HEK293 (cell line): Measurements from ENCODE around the gene TSC22D3.

Experiments used
- CTCF ChIA-PET: fragments of 350-600 bp; formaldehyde crosslinking; extraction: SDS; loops from one replicate; lab custom pipeline; 2021; ENCODE audit warnings: antibody characterized with exemption; lab: Yijun Ruan, JAX
- POLR2A ChIA-PET: fragments of 300-600 bp; formaldehyde crosslinking; extraction: SDS; loops from one replicate; lab custom pipeline; 2020; ENCODE audit warnings: antibody characterized with exemption, inconsistent platforms; lab: Yijun Ruan, JAX
- H3K27ac ChIP-seq: fragments of 200-500 bp; sonication (Bioruptor generic); 2 replicates; pipeline ENCODE4 v1.5.1; 2014; ENCODE audit warnings: low read depth, low read length, control low read depth, inconsistent platforms; ENCODE audit errors: extremely low read depth
- H3K36me3 ChIP-seq, 2 experiments: fragments of 200-500 bp in 1 of 2; sonication (Bioruptor generic) in 1 of 2; 1 replicate in 1 of 2; 2 replicates in 1 of 2; pipeline ENCODE4 v1.5.1; 2014 to 2017; ENCODE audit warnings: inconsistent platforms in 2 of 2, low read length in 2 of 2; ENCODE audit not compliant: control insufficient read depth in 2 of 2, insufficient read depth in 1 of 2
- H3K4me1 ChIP-seq: fragments of 200-500 bp; sonication (Bioruptor generic); 2 replicates; pipeline ENCODE4 v1.5.1; 2014; ENCODE audit warnings: mild to moderate bottlenecking, low read length, inconsistent platforms; ENCODE audit not compliant: control insufficient read depth, insufficient read depth
- H3K4me3 ChIP-seq: 2 replicates; pipeline ENCODE4 v1.5.1; 2011; ENCODE audit warnings: low read depth, mild to moderate bottlenecking, control low read depth, low read length, moderate library complexity
- H3K9me3 ChIP-seq: fragments of 200-500 bp; sonication (Bioruptor generic); 2 replicates; pipeline ENCODE4 v1.5.1; 2014; ENCODE audit warnings: low read depth, low read length, inconsistent platforms; ENCODE audit not compliant: control insufficient read depth, insufficient read depth
- GLI4 ChIP-seq: fragments of 450-650 bp; formaldehyde crosslinking; IDR thresholded peaks from 2 replicates; pipeline ENCODE4 v1.5.1; 2016; ENCODE audit warnings: missing biosample characterization, missing genetic modification characterization
- GLIS1 ChIP-seq: fragments of 450-650 bp; formaldehyde crosslinking; IDR thresholded peaks from 2 replicates; pipeline ENCODE4 v1.5.1; 2016; ENCODE audit warnings: missing biosample characterization, missing genetic modification characterization
- MEIS1 ChIP-seq: sonication (generic); formaldehyde crosslinking; IDR thresholded peaks from 2 replicates; pipeline ENCODE4 v1.8.1; 2022; ENCODE audit warnings: missing genetic modification reagents, mild to moderate bottlenecking, borderline replicate concordance
- MZF1 ChIP-seq: fragments of 450-650 bp; formaldehyde crosslinking; IDR thresholded peaks from 2 replicates; pipeline ENCODE4 v1.5.1; 2017; ENCODE audit warnings: missing biosample characterization, missing genetic modification characterization, borderline replicate concordance
- PRDM1 ChIP-seq: fragments of 450-650 bp; formaldehyde crosslinking; IDR thresholded peaks from 2 replicates; pipeline ENCODE4; 2016; ENCODE audit warnings: missing biosample characterization, missing genetic modification characterization
- ZBTB1 ChIP-seq: fragments of 450-650 bp; formaldehyde crosslinking; IDR thresholded peaks from 2 replicates; pipeline ENCODE4 v1.5.1; 2016; ENCODE audit warnings: missing biosample characterization, missing genetic modification characterization
- ZFHX2 ChIP-seq: fragments of 450-650 bp; formaldehyde crosslinking; conservative IDR thresholded peaks from 2 replicates; pipeline ENCODE4 v1.5.1; 2016; ENCODE audit warnings: missing biosample characterization, missing genetic modification characterization
- ZNF114 ChIP-seq: fragments of 450-650 bp; formaldehyde crosslinking; IDR thresholded peaks from 2 replicates; pipeline ENCODE4 v1.5.0; 2017; ENCODE audit warnings: missing biosample characterization, missing genetic modification characterization
- ZNF211 ChIP-seq: fragments of 450-650 bp; formaldehyde crosslinking; IDR thresholded peaks from 2 replicates; pipeline ENCODE4 v1.5.1; 2016; ENCODE audit warnings: low read depth, missing biosample characterization, missing genetic modification characterization
- ZNF248 ChIP-seq: fragments of 450-650 bp; formaldehyde crosslinking; IDR thresholded peaks from 2 replicates; pipeline ENCODE4 v1.5.1; 2017; ENCODE audit warnings: missing biosample characterization, missing genetic modification characterization
- ZNF341 ChIP-seq: fragments of 450-650 bp; formaldehyde crosslinking; IDR thresholded peaks from 2 replicates; pipeline ENCODE4; 2016; ENCODE audit warnings: low read depth, missing biosample characterization, missing genetic modification characterization
- ZNF37A ChIP-seq: fragments of 450-650 bp; IDR thresholded peaks from 2 replicates; pipeline ENCODE4 v1.5.1; 2018; ENCODE audit warnings: missing biosample characterization, missing genetic modification characterization
- ZNF416 ChIP-seq: fragments of 450-650 bp; formaldehyde crosslinking; IDR thresholded peaks from 2 replicates; pipeline ENCODE4 v1.5.1; 2016; ENCODE audit warnings: missing biosample characterization, missing genetic modification characterization
- ZNF48 ChIP-seq: fragments of 450-650 bp; formaldehyde crosslinking; IDR thresholded peaks from 2 replicates; pipeline ENCODE4 v1.5.1; 2016; ENCODE audit warnings: missing biosample characterization, missing genetic modification characterization
- ZNF558 ChIP-seq: fragments of 450-650 bp; formaldehyde crosslinking; IDR thresholded peaks from 2 replicates; pipeline ENCODE4 v1.5.1; 2016; ENCODE audit warnings: missing biosample characterization, missing genetic modification characterization
- ZNF654 ChIP-seq: fragments of 450-650 bp; formaldehyde crosslinking; IDR thresholded peaks from 2 replicates; pipeline ENCODE4 v1.5.1; 2016; ENCODE audit warnings: low read depth, missing biosample characterization, missing genetic modification characterization
- ZNF677 ChIP-seq: fragments of 450-650 bp; IDR thresholded peaks from 2 replicates; pipeline ENCODE4 v1.5.0; 2018; ENCODE audit warnings: missing biosample characterization, mild to moderate bottlenecking, missing genetic modification characterization, moderate library complexity
- TF ChIP-seq, protein P1 (sequence below): fragments of 450-650 bp; formaldehyde crosslinking; IDR thresholded peaks from 2 replicates; pipeline ENCODE4 v1.5.1; 2016; ENCODE audit warnings: missing biosample characterization, missing genetic modification characterization
- TF ChIP-seq, protein P2 (sequence below): fragments of 450-650 bp; formaldehyde crosslinking; IDR thresholded peaks from 2 replicates; pipeline ENCODE4 v1.5.1; 2016; ENCODE audit warnings: missing biosample characterization, missing genetic modification characterization
- TF ChIP-seq, protein P3 (sequence below): fragments of 450-650 bp; formaldehyde crosslinking; IDR thresholded peaks from 2 replicates; pipeline ENCODE4 v1.5.1; 2016; ENCODE audit warnings: missing biosample characterization, missing genetic modification characterization
- TF ChIP-seq, protein P4 (sequence below): fragments of 450-650 bp; formaldehyde crosslinking; IDR thresholded peaks from 2 replicates; pipeline ENCODE4 v1.5.1; 2016; ENCODE audit warnings: missing biosample characterization, missing genetic modification characterization

Gene TSC22D3

DNA sequence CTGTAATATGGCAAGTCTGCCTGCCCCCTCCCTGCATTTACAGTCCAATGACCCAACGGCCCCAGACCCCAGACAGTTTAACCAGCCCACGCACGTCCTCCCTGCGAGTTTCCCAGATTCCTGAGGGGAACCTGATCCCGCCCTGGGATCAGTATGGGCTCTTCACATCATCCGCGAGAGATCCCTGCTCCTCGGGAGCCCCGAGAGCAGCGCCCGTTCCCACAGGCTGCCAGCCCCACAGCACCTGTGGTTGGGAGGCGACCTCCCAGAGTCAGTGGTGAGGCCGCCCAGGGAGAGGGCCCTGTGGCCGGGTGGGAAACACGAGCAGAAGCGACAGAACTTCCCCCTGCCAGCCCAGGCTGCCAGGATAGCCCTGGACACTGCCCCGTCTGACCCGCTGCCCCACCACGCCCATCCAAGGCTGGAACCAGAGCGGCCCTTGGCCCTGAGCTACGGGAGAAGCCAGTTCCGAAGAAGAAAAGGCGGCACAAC, 32.8 kb downstream of the TSC22D3 start (continued):
- TF ChIP-seq MEIS1 (CRISPR knock-in tag) (no peak), GLIS1 (tag by site-specific recombination) (0 out of 2 replicates have a peak, but pooled peaks have one; percentile 44), PRDM1 (tag by site-specific recombination) (no peak)

DNA sequence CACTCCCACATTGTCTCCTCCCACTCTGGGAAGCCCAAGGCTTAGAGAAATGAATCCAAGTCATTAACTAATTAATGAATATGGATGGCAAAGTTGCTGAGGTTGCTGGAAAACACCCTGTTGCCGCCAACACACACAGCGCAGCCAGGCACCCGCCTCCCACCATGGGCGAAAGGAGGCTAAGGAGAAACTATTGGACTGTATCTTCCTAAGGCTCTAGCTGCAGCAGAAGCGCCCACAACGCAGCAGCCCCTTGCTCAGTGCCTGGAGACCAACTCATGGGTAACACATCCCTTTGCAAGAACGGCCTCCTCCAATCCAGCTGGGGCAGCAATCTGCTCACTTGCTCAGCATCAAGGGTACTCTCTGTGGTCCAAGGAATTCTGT, 34.2 kb downstream of the TSC22D3 start:
- peak; percentile 56 for TF ChIP-seq ZFHX2 (tag by site-specific recombination)
- TF ChIP-seq, protein P1, sequence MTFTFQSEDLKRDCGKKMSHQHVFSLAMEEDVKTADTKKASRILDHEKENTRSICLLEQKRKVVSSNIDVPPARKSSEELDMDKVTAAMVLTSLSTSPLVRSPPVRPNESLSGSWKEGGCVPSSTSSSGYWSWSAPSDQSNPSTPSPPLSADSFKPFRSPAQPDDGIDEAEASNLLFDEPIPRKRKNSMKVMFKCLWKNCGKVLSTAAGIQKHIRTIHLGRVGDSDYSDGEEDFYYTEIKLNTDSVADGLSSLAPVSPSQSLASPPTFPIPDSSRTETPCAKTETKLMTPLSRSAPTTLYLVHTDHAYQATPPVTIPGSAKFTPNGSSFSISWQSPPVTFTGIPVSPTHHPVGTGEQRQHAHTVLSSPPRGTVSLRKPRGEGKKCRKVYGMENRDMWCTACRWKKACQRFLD (tag by site-specific recombination): no peak
- ChIA-PET POLR2A (interaction anchor here (0.6 to 2.2 kb wide), 9 partner anchors 8 to 106 kb away, joined by 3 to 12 read pairs (median 4); partner anchors contain the start of gene TSC22D3), CTCF (interaction anchor here (1.1 to 1.5 kb wide), 4 partner anchors 10 to 153 kb away, joined by 3 to 5 read pairs (median 4); no protein-coding TSS in a partner anchor)
- H3K27ac ChIP-seq: peak overlapping the region; percentile 83
- H3K4me3 ChIP-seq: no peak overlapping the region
- no peaks in the 10 kb centered on the region for H3K36me3 ChIP-seq
- no peaks in the 10 kb centered on the region for H3K9me3 ChIP-seq
- H3K4me1 ChIP-seq: peaks cover 27% of the 10 kb centered on the region

DNA sequence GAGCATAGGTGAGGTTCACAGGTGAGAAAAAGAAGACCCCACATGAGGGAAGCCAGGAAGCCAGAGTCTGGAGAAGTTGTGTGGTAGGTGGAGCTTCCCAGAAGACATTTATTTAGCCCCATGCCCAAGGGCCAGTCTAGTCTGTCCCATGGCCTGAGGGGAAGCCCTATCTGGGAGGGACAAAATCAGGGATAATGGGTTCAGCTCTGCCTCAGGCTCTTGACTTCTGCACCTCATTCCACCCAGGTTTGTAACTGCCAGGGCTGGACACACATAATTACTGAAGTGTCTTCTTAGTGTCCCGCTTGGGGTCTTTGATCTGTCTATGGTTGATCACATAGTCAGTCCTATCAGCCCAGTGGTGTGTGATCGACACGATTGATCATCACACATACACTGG, 36.0 kb downstream of the TSC22D3 start:
- Histone ChIP-seq H3K4me1 (peaks cover 20% of the 10 kb centered on the region), H3K36me3 (no peaks in the 10 kb centered on the region), H3K27ac (no peak overlapping the region; the same call in 1 of the 2 replicates), H3K4me3 (no peak overlapping the region), H3K9me3 (no peaks in the 10 kb centered on the region)
- TF ChIP-seq ZNF654 (tag by site-specific recombination): no peak
- TF ChIP-seq, protein P2, sequence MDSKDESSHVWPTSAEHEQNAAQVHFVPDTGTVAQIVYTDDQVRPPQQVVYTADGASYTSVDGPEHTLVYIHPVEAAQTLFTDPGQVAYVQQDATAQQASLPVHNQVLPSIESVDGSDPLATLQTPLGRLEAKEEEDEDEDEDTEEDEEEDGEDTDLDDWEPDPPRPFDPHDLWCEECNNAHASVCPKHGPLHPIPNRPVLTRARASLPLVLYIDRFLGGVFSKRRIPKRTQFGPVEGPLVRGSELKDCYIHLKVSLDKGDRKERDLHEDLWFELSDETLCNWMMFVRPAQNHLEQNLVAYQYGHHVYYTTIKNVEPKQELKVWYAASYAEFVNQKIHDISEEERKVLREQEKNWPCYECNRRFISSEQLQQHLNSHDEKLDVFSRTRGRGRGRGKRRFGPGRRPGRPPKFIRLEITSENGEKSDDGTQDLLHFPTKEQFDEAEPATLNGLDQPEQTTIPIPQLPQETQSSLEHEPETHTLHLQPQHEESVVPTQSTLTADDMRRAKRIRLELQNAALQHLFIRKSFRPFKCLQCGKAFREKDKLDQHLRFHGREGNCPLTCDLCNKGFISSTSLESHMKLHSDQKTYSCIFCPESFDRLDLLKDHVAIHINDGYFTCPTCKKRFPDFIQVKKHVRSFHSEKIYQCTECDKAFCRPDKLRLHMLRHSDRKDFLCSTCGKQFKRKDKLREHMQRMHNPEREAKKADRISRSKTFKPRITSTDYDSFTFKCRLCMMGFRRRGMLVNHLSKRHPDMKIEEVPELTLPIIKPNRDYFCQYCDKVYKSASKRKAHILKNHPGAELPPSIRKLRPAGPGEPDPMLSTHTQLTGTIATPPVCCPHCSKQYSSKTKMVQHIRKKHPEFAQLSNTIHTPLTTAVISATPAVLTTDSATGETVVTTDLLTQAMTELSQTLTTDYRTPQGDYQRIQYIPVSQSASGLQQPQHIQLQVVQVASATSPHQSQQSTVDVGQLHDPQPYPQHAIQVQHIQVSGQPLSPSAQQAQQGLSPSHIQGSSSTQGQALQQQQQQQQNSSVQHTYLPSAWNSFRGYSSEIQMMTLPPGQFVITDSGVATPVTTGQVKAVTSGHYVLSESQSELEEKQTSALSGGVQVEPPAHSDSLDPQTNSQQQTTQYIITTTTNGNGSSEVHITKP (tag by site-specific recombination): no peak
- POLR2A ChIA-PET: no interaction called here
- CTCF ChIA-PET: interaction anchor here (0.6 to 1.2 kb wide), 3 partner anchors 67 to 81 kb away, joined by 3 to 8 read pairs (median 4); no protein-coding TSS in a partner anchor

DNA sequence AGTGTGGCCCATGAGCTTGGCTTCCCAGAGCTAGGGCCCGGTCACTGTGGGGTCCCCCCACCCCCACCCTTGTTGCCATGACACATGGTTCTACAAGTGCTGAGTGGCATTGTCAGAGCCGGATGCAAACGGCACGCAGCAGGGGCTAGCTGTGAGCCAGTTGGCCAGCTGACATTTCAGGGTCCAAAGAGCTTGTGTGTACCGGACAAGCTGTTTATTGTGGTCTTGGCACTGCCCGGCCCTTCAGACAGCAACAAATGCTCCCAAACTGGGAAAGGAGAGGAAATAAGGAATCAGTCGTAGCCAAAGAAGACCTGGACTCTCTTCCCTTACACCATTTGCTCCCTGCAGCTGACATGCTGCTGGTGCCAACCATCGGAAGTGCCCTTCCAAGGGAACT, 36.8 kb downstream of the TSC22D3 start:
- Histone ChIP-seq H3K4me1 (peaks cover 20% of the 10 kb centered on the region), H3K9me3 (no peaks in the 10 kb centered on the region), H3K4me3 (no peak overlapping the region), H3K36me3 (no peaks in the 10 kb centered on the region), H3K27ac (no peak overlapping the region)
- ChIA-PET CTCF (interaction anchor here (0.6 to 1.0 kb wide), 3 partner anchors 20 to 79 kb away, joined by 3 to 4 read pairs (median 3); no protein-coding TSS in a partner anchor), POLR2A (interaction anchor here (1.1 to 1.6 kb wide), 2 partner anchors 9 to 12 kb away, joined by 3 to 5 read pairs; no protein-coding TSS in a partner anchor)
- TF ChIP-seq ZNF211 (tag by site-specific recombination) (no peak), ZNF416 (no peak), ZNF248 (tag by site-specific recombination) (no peak), ZNF341 (tag by site-specific recombination) (no peak), ZNF48 (no peak), ZBTB1 (tag by site-specific recombination) (no peak), ZNF37A (no peak), MZF1 (tag by site-specific recombination) (no peak), GLI4 (no peak), ZNF114 (tag by site-specific recombination) (no peak), ZNF677 (tag by site-specific recombination) (no peak), ZNF558 (tag by site-specific recombination) (no peak)
- TF ChIP-seq, protein P3, sequence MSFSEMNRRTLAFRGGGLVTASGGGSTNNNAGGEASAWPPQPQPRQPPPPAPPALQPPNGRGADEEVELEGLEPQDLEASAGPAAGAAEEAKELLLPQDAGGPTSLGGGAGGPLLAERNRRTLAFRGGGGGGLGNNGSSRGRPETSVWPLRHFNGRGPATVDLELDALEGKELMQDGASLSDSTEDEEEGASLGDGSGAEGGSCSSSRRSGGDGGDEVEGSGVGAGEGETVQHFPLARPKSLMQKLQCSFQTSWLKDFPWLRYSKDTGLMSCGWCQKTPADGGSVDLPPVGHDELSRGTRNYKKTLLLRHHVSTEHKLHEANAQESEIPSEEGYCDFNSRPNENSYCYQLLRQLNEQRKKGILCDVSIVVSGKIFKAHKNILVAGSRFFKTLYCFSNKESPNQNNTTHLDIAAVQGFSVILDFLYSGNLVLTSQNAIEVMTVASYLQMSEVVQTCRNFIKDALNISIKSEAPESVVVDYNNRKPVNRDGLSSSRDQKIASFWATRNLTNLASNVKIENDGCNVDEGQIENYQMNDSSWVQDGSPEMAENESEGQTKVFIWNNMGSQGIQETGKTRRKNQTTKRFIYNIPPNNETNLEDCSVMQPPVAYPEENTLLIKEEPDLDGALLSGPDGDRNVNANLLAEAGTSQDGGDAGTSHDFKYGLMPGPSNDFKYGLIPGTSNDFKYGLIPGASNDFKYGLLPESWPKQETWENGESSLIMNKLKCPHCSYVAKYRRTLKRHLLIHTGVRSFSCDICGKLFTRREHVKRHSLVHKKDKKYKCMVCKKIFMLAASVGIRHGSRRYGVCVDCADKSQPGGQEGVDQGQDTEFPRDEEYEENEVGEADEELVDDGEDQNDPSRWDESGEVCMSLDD (tag by site-specific recombination): no peak
- TF ChIP-seq, protein P4, sequence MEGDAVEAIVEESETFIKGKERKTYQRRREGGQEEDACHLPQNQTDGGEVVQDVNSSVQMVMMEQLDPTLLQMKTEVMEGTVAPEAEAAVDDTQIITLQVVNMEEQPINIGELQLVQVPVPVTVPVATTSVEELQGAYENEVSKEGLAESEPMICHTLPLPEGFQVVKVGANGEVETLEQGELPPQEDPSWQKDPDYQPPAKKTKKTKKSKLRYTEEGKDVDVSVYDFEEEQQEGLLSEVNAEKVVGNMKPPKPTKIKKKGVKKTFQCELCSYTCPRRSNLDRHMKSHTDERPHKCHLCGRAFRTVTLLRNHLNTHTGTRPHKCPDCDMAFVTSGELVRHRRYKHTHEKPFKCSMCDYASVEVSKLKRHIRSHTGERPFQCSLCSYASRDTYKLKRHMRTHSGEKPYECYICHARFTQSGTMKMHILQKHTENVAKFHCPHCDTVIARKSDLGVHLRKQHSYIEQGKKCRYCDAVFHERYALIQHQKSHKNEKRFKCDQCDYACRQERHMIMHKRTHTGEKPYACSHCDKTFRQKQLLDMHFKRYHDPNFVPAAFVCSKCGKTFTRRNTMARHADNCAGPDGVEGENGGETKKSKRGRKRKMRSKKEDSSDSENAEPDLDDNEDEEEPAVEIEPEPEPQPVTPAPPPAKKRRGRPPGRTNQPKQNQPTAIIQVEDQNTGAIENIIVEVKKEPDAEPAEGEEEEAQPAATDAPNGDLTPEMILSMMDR: no peak
